Jurkat, Clone E6-1 (cell line): ENCODE results near the gene METTL26.

Experiments used
- DNase-seq: peaks from one replicate; pipeline ENCODE4 v3.0.0-alpha.2; 2011; ENCODE audit warnings: low read depth, low spot score
- H3K4me3 ChIP-seq: 2 replicates; pipeline ENCODE4 v1.5.1; 2011; ENCODE audit warnings: mild to moderate bottlenecking, low read length, control low read depth, moderate library complexity

METTL26 gene

DNA sequence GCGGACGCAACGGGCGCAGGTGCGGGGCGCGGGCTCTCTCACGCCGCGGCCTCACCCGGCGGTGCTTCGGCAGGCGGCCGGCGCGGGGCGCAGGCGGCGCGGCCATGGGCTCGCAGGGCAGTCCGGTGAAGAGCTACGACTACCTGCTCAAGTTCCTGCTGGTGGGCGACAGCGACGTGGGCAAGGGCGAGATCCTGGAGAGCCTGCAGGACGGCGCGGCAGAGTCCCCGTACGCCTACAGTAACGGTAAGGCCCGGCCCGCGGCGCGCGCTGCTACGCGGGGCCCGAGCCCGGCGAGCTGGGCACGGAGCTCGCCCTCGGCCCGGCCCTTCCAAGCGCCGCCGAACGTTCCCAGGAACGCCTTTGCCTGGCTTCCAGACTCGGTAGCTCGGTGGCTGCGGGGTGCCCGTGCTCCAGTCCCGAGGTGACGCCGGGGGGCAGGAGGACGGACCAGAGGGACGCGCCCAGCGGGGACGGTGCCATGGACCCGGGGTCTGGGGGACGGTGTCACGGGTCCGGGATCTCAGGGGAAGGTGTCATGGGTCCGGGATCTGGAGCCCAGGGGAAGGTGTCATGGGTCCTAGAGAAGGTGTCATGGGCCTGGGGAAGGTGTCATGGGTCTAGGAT lies 45.8 kb downstream of the METTL26 start:
- no peak for DNase-seq

GRCh38 chr16:589658-590187 lies 46.4 kb downstream of the METTL26 start, which contains the start of gene RAB40C:
Gene RAB40C, plus strand, starts transcription at chr16:590066. Its CDS starts 226 bp downstream, at chr16:590292.
- peak within 1 kb of the TSS; percentile 91 for H3K4me3 ChIP-seq
- peak; percentile 96 for DNase-seq

More for the DNA sequence above, 45.8 kb downstream of the METTL26 start:
- H3K4me3 ChIP-seq: peak overlapping the region; percentile 76

DNA sequence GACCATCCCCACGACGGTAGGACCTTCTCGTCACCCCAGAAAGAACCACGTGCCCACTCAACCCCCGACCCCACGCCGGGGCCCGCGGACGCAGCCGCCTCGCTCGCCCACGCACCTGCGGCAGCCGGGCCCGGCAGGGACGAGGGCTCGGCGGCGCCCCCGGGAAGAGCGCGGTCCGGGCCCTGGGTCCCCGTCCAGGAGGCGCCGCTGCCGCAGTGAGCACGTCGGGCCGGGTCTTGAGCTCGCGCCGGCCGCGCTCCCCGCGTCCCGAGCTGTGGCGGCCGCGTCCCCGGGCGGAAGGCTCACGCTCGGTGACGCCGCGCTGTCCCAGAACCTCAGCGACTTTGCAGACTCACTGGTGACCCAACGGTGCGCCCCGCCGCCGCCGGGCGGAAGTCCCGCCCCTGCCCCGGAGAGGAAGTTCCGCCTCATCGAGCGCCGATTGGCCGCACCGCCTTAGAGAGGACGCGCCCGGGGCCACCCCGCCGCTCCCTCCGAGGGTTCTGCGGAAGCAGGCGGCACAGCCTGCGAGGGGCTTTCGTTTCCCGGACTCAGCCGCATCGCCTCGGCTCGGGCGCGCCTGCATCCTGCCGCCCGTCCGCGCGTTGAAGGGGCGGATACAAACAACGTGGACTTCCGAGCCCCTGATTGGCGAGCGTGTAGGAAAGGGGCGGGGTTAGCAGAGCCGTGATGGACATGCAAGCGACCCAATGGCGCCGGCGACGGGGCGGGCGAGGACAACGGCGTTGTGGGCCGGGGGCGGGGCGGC lies 47.0 kb downstream of the METTL26 start:
- H3K4me3 ChIP-seq: peak overlapping the region; percentile 91
- DNase-seq: peak; percentile 94

DNA sequence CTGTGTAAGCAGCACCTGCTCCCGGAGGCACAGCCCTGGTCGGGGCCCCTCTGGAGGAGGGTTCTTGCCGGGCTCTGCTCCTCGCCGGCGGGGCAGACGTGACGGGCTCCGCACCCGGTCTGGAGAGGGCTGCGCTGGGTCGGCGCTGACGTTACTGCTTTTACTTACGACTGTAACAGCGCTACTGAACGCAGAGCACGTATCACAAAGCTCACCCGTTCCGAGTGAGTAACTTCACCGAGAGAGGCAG lies 47.5 kb downstream of the METTL26 start:
- peak overlapping the region; percentile 91 for H3K4me3 ChIP-seq
- no peak for DNase-seq

DNA sequence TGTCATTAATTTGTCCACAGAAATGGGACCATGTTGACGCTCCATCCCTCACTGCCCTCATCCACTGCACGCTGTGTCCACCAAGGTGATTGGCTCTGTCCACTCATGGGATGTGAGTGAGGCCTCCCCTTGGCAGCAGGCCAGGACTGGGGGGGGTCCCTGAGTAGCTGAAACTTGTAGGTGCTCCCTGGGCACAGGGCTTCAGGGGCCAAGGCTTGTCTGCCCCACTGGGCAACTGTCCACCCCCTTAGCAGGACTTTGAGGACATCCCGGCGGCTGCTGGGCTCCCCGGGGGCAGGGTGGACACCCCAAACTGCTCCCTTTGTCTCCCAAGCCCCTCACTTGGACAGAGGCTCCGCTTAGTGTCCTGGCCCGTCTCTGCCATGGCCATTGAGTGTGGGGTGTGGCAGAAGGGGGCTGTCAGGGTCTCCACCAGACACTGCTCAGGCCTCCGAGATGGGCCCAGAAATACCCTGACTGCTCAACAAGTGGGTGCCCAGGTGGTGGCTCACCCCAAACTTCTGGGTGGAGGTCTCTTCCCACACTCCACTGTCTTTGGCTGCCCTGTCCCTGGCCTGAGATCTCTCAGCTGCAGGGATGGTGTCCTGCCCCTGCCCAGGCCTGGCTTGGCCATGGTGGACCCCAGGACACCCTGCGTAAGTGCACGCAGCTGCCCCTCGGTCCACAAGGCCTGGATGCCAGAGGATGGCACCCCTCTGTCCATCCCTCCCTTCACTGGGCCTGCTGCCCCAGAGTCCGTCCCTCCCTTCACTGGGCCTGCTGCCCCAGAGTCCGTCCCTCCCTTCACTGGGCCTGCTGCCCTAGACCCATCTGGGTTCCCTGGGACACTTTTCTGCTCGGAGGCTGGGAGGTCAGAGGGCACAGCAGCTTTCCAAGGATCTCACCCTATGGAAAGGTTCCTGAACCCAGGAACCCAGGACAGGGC lies 49.2 kb downstream of the METTL26 start:
- H3K4me3 ChIP-seq: no peak overlapping the region
- DNase-seq: no peak

DNA sequence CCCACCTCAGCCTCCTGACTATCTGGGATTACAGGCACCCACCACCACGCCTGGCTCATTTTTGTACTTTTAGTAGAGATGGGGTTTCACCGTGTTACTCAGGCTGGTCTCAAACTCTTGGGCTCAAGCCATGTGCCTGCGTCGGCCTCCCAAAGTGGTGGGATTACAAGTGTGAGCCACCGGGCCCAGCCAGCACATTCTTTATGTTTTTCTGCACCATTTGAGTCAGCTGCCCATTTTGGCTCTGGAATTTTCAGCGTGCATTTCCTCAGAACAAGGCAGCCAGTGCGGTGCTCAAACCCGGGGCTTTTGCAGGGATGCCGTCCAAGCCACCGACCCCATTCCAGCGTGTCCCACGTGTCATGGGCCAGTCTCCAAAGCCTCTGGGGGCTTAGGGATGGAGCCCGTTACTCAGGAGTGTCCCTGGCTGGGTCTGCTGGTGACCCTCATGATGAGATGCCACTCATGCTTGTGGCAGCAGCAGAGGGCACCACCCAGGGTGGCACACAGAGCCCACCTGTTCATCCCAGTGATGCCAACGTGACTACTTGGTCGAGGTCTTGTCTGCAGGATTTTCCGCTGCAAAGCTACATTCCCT lies 50.0 kb downstream of the METTL26 start:
- DNase-seq: no peak
- H3K4me3 ChIP-seq: no peak overlapping the region

- DNase-seq: no peak
- H3K4me3 ChIP-seq: no peak overlapping the region
Observed at GRCh38 chr16:585351-585750, 50.8 kb downstream of the METTL26 start.
